GM19238 (cell line): ENCODE measurements around the gene FAM171A1.
A peak's percentile ranks its signal among the peaks of the same experiment; 100 is the strongest.
"Not testable (repeated sequence)": the region's sequence is repeated elsewhere in the genome, so short reads cannot be mapped to it uniquely, and the experiment has no call there.

Experiments
- DNase-seq: peaks from one replicate; pipeline ENCODE4 v3.0.0; 2011; ENCODE audit warnings: low spot score; ENCODE audit not compliant: insufficient read length

FAM171A1 gene

GRCh38 chr10:15290671-15291070 lies 80.4 kb downstream of the FAM171A1 start:
- no peak for DNase-seq

DNA sequence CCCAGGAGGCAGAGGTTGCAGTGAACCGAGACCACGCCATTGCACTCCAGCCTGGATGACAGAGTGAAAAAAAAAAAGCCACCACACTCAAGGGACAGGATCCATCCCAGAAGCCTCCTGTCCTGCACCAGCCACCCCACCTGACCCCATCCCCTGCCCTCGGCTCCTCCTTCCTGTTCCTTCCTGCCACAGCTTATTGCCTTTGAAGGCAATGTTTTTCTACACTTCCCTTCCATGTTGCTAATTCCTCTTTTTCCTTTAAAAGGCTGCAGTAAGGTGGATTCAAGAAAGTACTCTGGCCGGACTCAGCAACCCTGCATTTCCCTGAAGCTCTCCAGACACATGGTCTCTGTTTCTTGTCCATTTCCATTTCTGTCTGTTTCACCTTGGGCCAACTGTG lies 80.9 kb downstream of the FAM171A1 start:
- DNase-seq, result no peak

- DNase-seq, result no peak
Measured at GRCh38 chr10:15280974-15281373, 90.1 kb downstream of the FAM171A1 start.

GRCh38 chr10:15280462-15280861 lies 90.6 kb downstream of the FAM171A1 start:
- DNase-seq, result no peak

DNA sequence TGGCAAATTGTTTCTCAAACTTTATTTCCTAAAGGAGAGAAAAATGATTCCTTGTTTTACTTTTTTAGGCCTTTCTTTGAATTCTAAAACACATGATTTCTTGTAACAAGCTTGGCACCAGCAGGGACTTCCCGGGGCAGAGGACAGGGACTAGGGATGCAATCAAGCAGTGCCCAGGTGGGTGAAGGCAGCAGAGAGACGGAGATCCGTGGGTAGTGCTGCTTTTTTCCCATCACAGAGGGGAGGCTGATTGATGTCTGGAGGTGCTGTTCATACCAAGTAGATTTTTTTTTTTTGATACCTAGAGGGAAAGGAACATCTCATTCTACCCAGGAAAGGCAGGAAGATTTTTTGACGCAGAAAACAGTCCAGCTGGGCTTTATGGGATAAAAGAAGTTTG lies 91.9 kb downstream of the FAM171A1 start:
- DNase-seq, result no peak

DNA sequence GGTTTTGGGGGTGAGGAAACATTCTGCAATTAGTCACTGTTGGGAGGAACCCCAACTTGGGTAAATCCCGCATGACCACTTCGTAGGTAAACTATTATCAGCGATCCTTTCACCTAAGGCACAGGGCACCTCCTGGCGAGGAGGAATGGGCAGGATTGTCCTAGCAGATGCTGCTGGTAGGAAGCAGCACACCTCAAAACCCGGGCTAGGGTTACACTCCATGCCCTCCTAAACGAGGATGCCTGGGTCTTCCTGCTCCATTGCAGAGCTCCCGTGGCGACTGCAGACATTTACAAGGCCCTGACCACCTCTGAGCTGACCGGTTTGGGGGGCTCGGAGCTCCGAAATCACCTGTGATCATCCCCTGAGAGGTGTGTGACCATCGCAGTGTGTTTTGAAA lies 92.3 kb downstream of the FAM171A1 start:
- no peak for DNase-seq

GRCh38 chr10:15276039-15276438 lies 95.0 kb downstream of the FAM171A1 start:
- DNase-seq, result not testable (repeated sequence)

DNA sequence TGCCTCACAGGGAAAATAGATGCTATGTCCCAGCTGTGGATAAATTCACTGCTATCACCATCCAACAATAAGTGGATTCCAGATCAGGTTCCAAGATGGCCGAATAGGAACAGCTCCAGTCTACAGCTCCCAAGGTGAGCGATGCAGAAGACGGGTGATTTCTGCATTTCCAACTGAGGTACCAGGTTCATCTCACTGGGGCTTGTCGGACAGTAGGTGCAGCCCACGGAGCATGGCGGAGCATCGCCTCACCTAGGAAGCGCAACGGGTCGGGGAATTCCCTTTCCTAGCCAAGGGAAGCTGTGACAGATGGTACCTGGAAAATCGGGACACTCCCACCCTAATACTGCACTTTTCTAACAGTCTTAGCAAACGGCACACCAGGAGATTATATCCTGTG lies 101.3 kb downstream of the FAM171A1 start:
- DNase-seq, result not testable (repeated sequence)

- DNase-seq, result no peak
Measured at GRCh38 chr10:15267496-15267895, 103.6 kb downstream of the FAM171A1 start.

DNA sequence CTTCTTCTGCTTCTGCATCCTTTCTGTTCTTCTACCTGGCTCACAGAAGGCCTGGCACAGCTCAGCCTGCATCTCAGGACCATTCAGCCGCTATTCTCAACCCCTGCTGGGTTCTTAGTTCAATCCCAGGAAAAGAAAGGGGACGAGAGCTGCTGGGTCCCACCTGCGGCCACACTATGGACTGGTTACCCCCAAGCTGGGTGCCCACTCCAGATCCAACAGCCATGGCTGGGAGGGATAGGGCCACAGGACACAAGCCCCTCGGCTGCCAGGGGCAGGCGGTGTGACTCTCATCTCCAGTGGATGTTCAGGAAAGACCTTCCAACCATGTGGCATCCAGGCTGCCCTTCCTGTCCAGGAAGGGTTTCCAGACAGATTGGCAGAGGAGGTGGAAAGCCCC lies 105.0 kb downstream of the FAM171A1 start:
- no peak for DNase-seq

DNA sequence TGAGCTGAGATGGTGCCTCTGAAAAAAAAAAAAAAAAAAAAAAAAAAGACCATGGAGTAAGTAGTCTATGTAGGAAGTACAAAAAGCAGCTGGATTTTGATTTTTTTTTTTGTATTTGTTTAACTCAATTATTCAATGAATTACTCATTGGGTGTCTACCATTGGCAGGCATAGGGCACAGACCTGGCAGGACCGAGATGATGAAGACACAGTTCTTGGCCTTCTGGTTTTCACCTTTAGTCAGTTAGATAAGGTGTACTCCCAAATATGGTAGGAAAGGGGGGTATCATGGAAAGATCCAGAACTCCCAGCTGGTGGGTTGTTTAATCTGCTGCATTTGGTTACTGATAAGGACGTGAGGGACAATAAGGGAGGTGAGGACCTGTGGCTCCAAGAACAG lies 105.5 kb downstream of the FAM171A1 start:
- DNase-seq, result no peak

GRCh38 chr10:15265056-15265455 lies 106.0 kb downstream of the FAM171A1 start:
- DNase-seq, result no peak

GRCh38 chr10:15263657-15264323 lies 107.3 kb downstream of the FAM171A1 start:
- no peak for DNase-seq

- no peak for DNase-seq
Measured at GRCh38 chr10:15262036-15262713, 108.9 kb downstream of the FAM171A1 start.

- DNase-seq, result no peak
Measured at GRCh38 chr10:15259136-15259535, 112.0 kb downstream of the FAM171A1 start.

DNA sequence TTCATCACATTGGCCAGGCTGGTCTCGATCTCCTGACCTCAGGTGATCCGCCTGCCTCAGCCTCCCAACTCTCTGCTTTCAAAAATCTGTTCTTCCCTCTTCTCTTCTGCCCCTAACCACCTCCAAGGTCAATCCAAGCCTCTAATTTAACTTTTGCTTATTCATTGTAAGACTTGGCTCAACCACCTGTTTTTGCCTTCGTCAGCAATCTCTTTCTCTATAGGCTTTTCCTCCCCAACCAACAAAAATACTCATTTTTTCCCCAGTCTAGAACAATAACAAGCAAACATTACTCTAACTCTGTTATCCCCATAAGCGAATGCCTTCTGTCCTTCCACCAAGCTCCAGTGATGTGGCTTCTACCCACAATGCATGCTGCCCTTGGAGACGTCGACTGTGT lies 112.8 kb downstream of the FAM171A1 start:
- no peak for DNase-seq

- DNase-seq, result no peak
Measured at GRCh38 chr10:15255961-15256360, 115.1 kb downstream of the FAM171A1 start.

DNA sequence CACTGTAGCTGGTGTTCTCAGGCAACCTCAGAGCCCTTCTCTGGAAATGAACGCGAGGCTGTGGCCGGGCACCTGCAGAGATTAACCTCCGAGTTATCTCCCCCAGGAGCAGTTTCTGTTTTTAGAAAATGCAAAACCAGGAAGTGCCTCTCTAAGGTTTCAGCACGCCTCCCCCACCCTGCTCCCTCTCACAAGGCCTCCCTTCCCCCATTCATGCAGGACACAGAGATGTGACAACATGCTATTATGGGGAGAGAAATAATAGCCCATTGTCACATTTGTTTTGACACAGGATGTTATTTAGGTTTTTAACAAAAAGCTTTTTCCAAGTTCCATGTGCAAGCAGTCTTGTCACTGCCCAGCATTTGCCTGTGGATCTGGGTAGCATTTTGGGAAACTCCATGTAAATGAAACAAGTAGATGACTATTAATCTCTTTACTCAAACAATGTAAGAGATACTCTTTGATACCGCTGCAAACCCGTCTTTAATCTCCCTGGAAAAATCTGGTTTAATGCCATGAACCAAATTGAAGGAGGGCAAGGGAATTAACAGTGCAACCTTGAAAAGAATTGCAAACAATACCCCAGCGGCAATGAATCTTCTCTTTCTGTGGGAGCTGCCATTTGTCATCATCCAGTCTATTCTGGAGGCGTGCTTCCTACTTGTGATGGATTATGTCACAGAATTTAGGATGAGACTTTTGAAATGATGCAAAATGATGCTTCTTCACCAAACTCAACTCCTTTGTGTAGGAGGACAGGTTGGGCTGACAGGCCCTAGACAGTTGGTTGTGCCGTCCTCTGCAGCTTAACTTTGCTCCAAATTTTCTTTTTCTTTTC lies 116.1 kb downstream of the FAM171A1 start:
- DNase-seq, result peak; percentile 16

DNA sequence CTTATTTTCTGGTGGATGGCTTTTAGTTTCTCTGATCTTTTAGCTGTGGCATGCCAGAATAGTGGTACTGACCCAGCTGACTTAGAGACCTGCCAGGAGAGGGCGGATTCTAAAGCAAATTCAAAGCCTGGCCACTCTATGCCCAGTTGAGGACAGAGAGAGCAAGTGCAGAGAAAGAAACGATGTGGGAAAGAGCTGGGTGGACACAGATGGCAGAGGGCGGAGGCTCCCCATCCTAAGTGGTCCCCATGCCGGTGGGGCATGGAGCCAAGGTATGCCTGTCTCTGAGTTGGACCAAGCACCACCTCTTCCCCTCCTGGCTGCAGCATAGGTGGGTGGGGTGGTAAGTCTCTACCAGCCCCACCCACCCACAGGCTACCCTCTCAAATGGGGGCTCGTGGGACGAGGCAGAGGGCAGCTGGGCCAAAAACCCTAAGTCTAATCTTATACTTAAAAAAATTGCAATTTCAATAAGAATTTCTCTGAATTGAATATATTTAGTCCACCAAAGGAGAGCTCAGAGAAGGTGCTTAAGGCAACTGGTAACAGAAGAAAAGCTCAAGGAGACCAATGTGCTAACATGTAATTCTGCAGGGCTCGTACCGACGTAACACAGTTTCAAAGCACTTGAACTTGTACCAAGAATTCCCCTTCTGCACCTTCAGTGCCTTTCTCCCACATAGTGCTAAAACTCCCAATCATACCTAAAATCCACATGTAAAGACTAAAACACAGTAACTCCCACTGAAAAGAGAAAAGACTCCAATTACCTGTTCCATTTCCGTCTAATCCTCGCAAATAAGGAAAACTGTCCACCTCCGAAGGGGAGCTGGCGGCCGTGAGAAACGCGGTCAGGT lies 116.9 kb downstream of the FAM171A1 start:
- no peak for DNase-seq

- DNase-seq, result no peak
Measured at GRCh38 chr10:15252396-15252795, 118.7 kb downstream of the FAM171A1 start.

GRCh38 chr10:15251791-15252380 lies 119.2 kb downstream of the FAM171A1 start:
- DNase-seq, result no peak
